Nephron progenitor cell (in vitro differentiated cells): ENCODE results near the gene ERC1.

Experiments
- DNase-seq: peaks from one replicate; pipeline ENCODE4 v3.0.0; 2021
- H3K27ac Mint-ChIP-seq: 2 replicates; pipeline ENCODE4 v1.8.0; 2021; ENCODE audit warnings: mild to moderate bottlenecking, moderate library complexity, mixed read lengths
- H3K27me3 Mint-ChIP-seq: 2 replicates; pipeline ENCODE4 v1.8.0; 2021; ENCODE audit warnings: mild to moderate bottlenecking, low read depth, mixed read lengths; ENCODE audit not compliant: poor library complexity
- H3K36me3 Mint-ChIP-seq: 2 replicates; pipeline ENCODE4 v1.8.0; 2021; ENCODE audit warnings: low read depth, mixed read lengths
- H3K4me1 Mint-ChIP-seq: 2 replicates; pipeline ENCODE4 v1.8.0; 2021; ENCODE audit warnings: mixed read lengths
- H3K4me3 Mint-ChIP-seq: 2 replicates; pipeline ENCODE4 v1.8.0; 2021; ENCODE audit warnings: mild to moderate bottlenecking, moderate library complexity, mixed read lengths
- H3K9me3 Mint-ChIP-seq: 2 replicates; pipeline ENCODE4 v1.8.0; 2021; ENCODE audit warnings: mild to moderate bottlenecking, moderate library complexity, mixed read lengths
- CTCF ChIP-seq: fragments of 200-600 bp; sonication (generic); IDR thresholded peaks from 2 replicates; pipeline ENCODE4 v1.5.0; 2021; ENCODE audit warnings: antibody characterized with exemption

The ERC1 gene

GRCh38 chr12:1182069-1182468 lies 191.0 kb downstream of the ERC1 start:
- Mint-ChIP-seq H3K36me3 (peaks cover 71% of the 10 kb centered on the region), H3K4me1 (peaks cover 47% of the 10 kb centered on the region), H3K9me3 (peaks cover 13% of the 10 kb centered on the region), H3K27me3 (no peaks in the 10 kb centered on the region), H3K27ac (no peak overlapping the region), H3K4me3 (no peak overlapping the region)
- no peak for DNase-seq
- TF ChIP-seq CTCF, result no peak

GRCh38 chr12:1184402-1184801 lies 193.4 kb downstream of the ERC1 start:
- DNase-seq, result no peak
- no peaks in the 10 kb centered on the region for H3K9me3 Mint-ChIP-seq
- peaks cover 58% of the 10 kb centered on the region for H3K36me3 Mint-ChIP-seq
- H3K4me3 Mint-ChIP-seq, result no peak overlapping the region
- H3K4me1 Mint-ChIP-seq, result peaks cover 64% of the 10 kb centered on the region
- peak overlapping the region; percentile 95 for H3K27ac Mint-ChIP-seq
- peaks cover 3% of the 10 kb centered on the region for H3K27me3 Mint-ChIP-seq
- no peak for TF ChIP-seq CTCF

GRCh38 chr12:1185460-1186182 lies 194.6 kb downstream of the ERC1 start:
- H3K36me3 Mint-ChIP-seq, result peaks cover 54% of the 10 kb centered on the region
- H3K27me3 Mint-ChIP-seq, result peaks cover 3% of the 10 kb centered on the region
- peak; percentile 11 for DNase-seq
- TF ChIP-seq CTCF, result no peak
- H3K4me1 Mint-ChIP-seq, result peaks cover 67% of the 10 kb centered on the region
- peak overlapping the region; percentile 95 for H3K27ac Mint-ChIP-seq
- H3K4me3 Mint-ChIP-seq, result peak overlapping the region; percentile 25
- no peaks in the 10 kb centered on the region for H3K9me3 Mint-ChIP-seq

GRCh38 chr12:1186298-1186697 lies 195.3 kb downstream of the ERC1 start:
- H3K9me3 Mint-ChIP-seq, result no peaks in the 10 kb centered on the region
- no peak for TF ChIP-seq CTCF
- no peak for DNase-seq
- H3K36me3 Mint-ChIP-seq, result peaks cover 52% of the 10 kb centered on the region
- peak overlapping the region; percentile 70 for H3K27ac Mint-ChIP-seq
- peaks cover 3% of the 10 kb centered on the region for H3K27me3 Mint-ChIP-seq
- no peak overlapping the region for H3K4me3 Mint-ChIP-seq
- peaks cover 66% of the 10 kb centered on the region for H3K4me1 Mint-ChIP-seq

GRCh38 chr12:1188016-1188415 lies 197.0 kb downstream of the ERC1 start:
- TF ChIP-seq CTCF, result no peak
- H3K27me3 Mint-ChIP-seq, result peaks cover 3% of the 10 kb centered on the region
- DNase-seq, result no peak
- peak overlapping the region; percentile 58 for H3K27ac Mint-ChIP-seq
- no peaks in the 10 kb centered on the region for H3K9me3 Mint-ChIP-seq
- H3K4me1 Mint-ChIP-seq, result peaks cover 69% of the 10 kb centered on the region
- no peak overlapping the region for H3K4me3 Mint-ChIP-seq
- H3K36me3 Mint-ChIP-seq, result peaks cover 43% of the 10 kb centered on the region

- no peak for TF ChIP-seq CTCF
- Mint-ChIP-seq H3K27me3 (peaks cover 3% of the 10 kb centered on the region), H3K4me1 (peaks cover 65% of the 10 kb centered on the region), H3K9me3 (no peaks in the 10 kb centered on the region), H3K36me3 (peaks cover 36% of the 10 kb centered on the region), H3K4me3 (no peak overlapping the region), H3K27ac (no peak overlapping the region)
- DNase-seq, result no peak
Measured at GRCh38 chr12:1189163-1189562, 198.1 kb downstream of the ERC1 start.
